HEK293T (cell line): ENCODE measurements around the gene FLII.

Experiments
- CTCF ChIA-PET: fragments of 350-600 bp; formaldehyde crosslinking; extraction: SDS; loops from one replicate; lab custom pipeline; 2021; ENCODE audit warnings: antibody characterized with exemption, inconsistent platforms; lab: Yijun Ruan, JAX
- POLR2A ChIA-PET: fragments of 350-600 bp; formaldehyde crosslinking; extraction: SDS; loops from one replicate; lab custom pipeline; 2020; ENCODE audit warnings: antibody characterized with exemption, inconsistent platforms; lab: Yijun Ruan, JAX
- DNase-seq: peaks from one replicate; pipeline ENCODE4 v3.0.0; 2012; ENCODE audit warnings: mixed read lengths; ENCODE audit errors: extremely low spot score
- ARNT ChIP-seq: fragments of 450-650 bp; IDR thresholded peaks from 2 replicates; pipeline ENCODE4 v1.6.1; 2017; ENCODE audit warnings: mild to moderate bottlenecking
- BHLHE40 ChIP-seq: fragments of 450-650 bp; IDR thresholded peaks from 2 replicates; pipeline ENCODE4 v1.6.1; 2016; ENCODE audit warnings: mild to moderate bottlenecking, moderate library complexity, borderline replicate concordance
- CTBP1 ChIP-seq: fragments of 450-650 bp; IDR thresholded peaks from 2 replicates; pipeline ENCODE4 v1.6.1; 2016; ENCODE audit warnings: borderline replicate concordance
- ELF4 ChIP-seq: fragments of 450-650 bp; IDR thresholded peaks from 2 replicates; pipeline ENCODE4 v1.6.1; 2017; ENCODE audit warnings: antibody characterized with exemption
- FOXA1 ChIP-seq: fragments of 450-650 bp; IDR thresholded peaks from 2 replicates; pipeline ENCODE4 v1.6.1; 2016; ENCODE audit warnings: mild to moderate bottlenecking
- FOXK2 ChIP-seq: fragments of 450-650 bp; IDR thresholded peaks from 2 replicates; pipeline ENCODE4 v1.6.1; 2016; ENCODE audit warnings: mild to moderate bottlenecking
- FOXM1 ChIP-seq: fragments of 450-650 bp; IDR thresholded peaks from 2 replicates; pipeline ENCODE4 v1.6.1; 2017; ENCODE audit warnings: mild to moderate bottlenecking, borderline replicate concordance
- HDGF ChIP-seq: fragments of 450-650 bp; IDR thresholded peaks from 2 replicates; pipeline ENCODE4 v1.6.1; 2017; ENCODE audit warnings: antibody characterized with exemption, borderline replicate concordance
- L3MBTL2 ChIP-seq: fragments of 450-650 bp; conservative IDR thresholded peaks from 2 replicates; pipeline ENCODE4 v1.6.1; 2016; ENCODE audit warnings: mild to moderate bottlenecking
- LEF1 ChIP-seq: fragments of 450-650 bp; IDR thresholded peaks from 2 replicates; pipeline ENCODE4 v1.6.1; 2017; ENCODE audit warnings: mild to moderate bottlenecking, borderline replicate concordance
- NFRKB ChIP-seq: fragments of 450-650 bp; IDR thresholded peaks from 2 replicates; pipeline ENCODE4 v1.6.1; 2016; ENCODE audit warnings: mild to moderate bottlenecking, moderate library complexity
- SP1 ChIP-seq: fragments of 450-650 bp; IDR thresholded peaks from 2 replicates; pipeline ENCODE4 v1.6.1; 2017
- SUZ12 ChIP-seq: fragments of 450-650 bp; IDR thresholded peaks from 2 replicates; pipeline ENCODE4 v1.6.1; 2016; ENCODE audit warnings: mild to moderate bottlenecking
- TARDBP ChIP-seq: fragments of 450-650 bp; IDR thresholded peaks from 2 replicates; pipeline ENCODE4 v1.6.1; 2016
- ZNF384 ChIP-seq: fragments of 450-650 bp; IDR thresholded peaks from 2 replicates; pipeline ENCODE4 v1.6.1; 2016
- TF ChIP-seq, protein P1 (sequence below): fragments of 450-650 bp; IDR thresholded peaks from 2 replicates; pipeline ENCODE4 v1.6.1; 2016

FLII gene

DNA sequence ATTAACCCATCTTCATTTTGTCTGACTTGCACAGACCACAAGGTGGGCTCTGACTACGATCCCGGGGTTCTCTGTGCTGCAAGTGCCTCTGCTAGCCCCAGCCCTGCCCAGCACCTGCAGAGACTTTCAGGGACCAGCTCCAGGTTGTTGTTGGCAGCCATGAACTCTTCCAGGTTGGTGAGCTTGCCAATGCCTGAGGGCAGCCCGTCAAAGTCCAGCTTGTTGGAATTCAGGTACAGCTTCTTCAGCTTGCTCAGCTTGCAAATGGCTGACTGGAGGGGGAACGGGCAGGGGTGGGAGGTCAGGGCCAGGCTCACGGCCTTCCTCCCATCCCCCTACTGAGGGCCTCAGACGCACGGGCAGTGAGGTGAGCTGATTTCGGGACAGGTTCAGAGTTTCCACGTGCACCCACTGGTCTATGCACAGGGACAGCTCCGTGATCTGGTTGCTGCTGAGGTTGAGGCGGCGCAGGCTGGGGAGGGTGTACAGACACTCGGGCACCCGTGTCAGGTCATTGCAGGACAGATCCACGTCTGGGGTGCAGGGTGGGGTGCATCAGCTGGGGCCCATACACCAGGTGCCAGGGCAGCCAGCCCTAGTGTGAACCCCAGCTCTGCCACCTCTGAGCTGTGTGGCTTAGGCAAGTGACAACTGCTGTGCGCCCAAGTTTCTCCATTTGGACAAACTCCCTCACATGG lies 5.2 kb downstream of the FLII start:
- TF ChIP-seq TARDBP (no peak), FOXA1 (no peak), SP1 (no peak), NFRKB (no peak), ELF4 (no peak), FOXK2 (no peak), CTBP1 (no peak), HDGF (no peak), L3MBTL2 (no peak)
- CTCF ChIA-PET, result interaction anchor here (0.6 kb wide), 1 partner anchor 105 kb away, joined by 3 read pairs; no protein-coding TSS in a partner anchor
- no peak for DNase-seq
- POLR2A ChIA-PET, result interaction anchor here (1.1 kb wide), 1 partner anchor 61 kb away, joined by 3 read pairs; the partner anchor contains the start of gene TOP3A

DNA sequence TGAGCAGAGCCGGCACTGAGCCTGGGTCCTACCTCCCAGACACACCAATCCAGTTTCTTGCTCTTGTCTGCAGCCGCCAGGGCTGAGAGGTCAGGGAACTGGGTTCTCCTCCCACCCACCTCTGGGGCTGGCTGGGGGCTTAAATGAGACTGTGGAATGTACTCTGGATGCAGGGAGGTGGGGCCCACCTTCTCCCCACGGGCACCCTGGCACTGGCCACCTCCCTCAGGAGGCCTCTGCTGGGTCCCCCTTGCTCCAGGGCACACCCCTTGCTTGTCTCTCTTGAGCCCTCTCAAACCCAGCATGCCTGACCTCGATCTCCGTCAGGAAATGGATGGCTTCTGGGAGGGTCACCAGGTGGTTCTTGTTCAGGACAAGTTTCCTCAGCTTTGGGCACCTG lies 6.4 kb downstream of the FLII start:
- ChIA-PET POLR2A (no interaction called here), CTCF (no interaction called here)

DNA sequence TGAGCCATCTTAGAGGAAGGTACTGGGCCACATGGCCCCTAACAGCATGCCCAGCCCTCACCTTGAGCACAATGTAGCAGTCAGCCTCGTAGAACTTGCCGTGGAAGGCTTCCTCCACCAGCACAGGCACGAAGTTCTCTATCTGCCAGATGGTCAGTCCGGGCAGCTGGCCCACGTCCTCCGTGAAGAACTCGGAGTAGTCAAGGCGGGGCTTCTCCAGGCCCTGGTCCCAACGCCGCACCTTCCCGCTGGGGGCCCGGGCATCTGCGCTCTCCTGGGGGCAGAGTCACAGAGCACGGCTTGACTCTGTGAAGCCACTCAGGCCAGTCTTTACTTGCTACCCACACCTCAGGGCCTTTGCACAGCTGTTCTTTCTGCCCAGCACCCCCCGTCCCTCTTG lies 7.3 kb downstream of the FLII start:
- no peak for DNase-seq
- ChIA-PET POLR2A (no interaction called here), CTCF (no interaction called here)
- TF ChIP-seq, protein P1, sequence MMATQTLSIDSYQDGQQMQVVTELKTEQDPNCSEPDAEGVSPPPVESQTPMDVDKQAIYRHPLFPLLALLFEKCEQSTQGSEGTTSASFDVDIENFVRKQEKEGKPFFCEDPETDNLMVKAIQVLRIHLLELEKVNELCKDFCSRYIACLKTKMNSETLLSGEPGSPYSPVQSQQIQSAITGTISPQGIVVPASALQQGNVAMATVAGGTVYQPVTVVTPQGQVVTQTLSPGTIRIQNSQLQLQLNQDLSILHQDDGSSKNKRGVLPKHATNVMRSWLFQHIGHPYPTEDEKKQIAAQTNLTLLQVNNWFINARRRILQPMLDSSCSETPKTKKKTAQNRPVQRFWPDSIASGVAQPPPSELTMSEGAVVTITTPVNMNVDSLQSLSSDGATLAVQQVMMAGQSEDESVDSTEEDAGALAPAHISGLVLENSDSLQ, result no peak
- no peak for TF ChIP-seq SP1
- TF ChIP-seq CTBP1, result no peak
- no peak for TF ChIP-seq LEF1
- TF ChIP-seq FOXK2, result no peak
- no peak for TF ChIP-seq NFRKB
- TF ChIP-seq HDGF, result no peak
- TF ChIP-seq ARNT, result no peak
- no peak for TF ChIP-seq TARDBP
- no peak for TF ChIP-seq ZNF384
- TF ChIP-seq BHLHE40, result no peak
- TF ChIP-seq L3MBTL2, result no peak
- no peak for TF ChIP-seq SUZ12
- TF ChIP-seq FOXA1, result no peak
- TF ChIP-seq FOXM1, result no peak
- no peak for TF ChIP-seq ELF4

More for the DNA sequence above, 6.4 kb downstream of the FLII start:
- DNase-seq, result no peak
- TF ChIP-seq SUZ12, result no peak

DNA sequence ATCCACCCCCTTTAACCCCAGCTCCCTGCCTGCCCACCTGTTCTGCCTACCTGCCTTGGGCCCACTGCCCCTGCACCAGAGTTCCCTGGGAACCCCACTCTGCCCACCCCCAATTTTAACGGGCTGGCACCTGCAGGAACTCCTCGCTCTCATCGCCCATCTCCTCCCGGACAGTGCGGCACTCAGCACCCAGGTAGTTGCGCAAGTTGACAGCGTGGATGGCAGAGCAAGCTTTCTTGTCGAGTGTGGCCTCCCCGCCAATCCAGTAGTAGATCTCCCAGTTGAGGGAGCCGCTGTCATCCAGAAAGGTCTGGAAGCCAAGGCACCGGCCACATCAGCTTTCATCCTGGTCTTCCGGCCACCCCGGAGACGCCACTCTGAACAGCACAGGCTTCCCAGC lies 7.8 kb downstream of the FLII start:
- CTCF ChIA-PET, result no interaction called here
- POLR2A ChIA-PET, result no interaction called here
- DNase-seq, result no peak
- no peak for TF ChIP-seq L3MBTL2
- no peak for TF ChIP-seq HDGF
- TF ChIP-seq BHLHE40, result no peak
- no peak for TF ChIP-seq FOXK2
- no peak for TF ChIP-seq FOXM1
- TF ChIP-seq ELF4, result no peak
- TF ChIP-seq, protein P1, result no peak
- no peak for TF ChIP-seq SP1
- no peak for TF ChIP-seq NFRKB
- TF ChIP-seq CTBP1, result no peak
- TF ChIP-seq TARDBP, result no peak
- no peak for TF ChIP-seq SUZ12
- no peak for TF ChIP-seq LEF1
- TF ChIP-seq ARNT, result no peak
- TF ChIP-seq FOXA1, result no peak
- TF ChIP-seq ZNF384, result no peak

DNA sequence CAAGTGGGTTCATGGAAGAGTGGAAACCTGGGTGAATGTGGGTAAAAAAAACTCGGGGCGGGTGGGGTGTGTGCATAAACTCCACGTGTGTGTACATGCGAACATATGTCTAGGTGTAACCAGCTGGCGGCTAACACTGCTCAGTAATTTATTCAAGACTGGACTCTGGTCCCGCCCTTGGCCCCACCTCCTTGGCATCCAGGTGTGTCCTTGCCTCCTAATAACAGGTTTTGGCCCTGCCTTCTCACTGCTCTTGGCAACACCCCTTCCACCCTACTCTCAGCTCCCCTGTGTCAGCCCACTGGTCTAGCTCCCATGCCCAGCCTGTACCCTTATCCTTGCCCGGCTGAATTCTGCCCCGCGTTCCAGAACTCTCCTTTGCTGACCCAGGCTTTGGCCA lies 8.3 kb downstream of the FLII start:
- POLR2A ChIA-PET, result no interaction called here
- CTCF ChIA-PET, result no interaction called here
- DNase-seq, result no peak
- no peak for TF ChIP-seq BHLHE40
- TF ChIP-seq TARDBP, result no peak
- TF ChIP-seq, protein P1, result no peak
- TF ChIP-seq SUZ12, result no peak
- no peak for TF ChIP-seq CTBP1
- no peak for TF ChIP-seq ZNF384
- TF ChIP-seq FOXM1, result no peak
- no peak for TF ChIP-seq FOXK2
- no peak for TF ChIP-seq ARNT
- no peak for TF ChIP-seq FOXA1
- TF ChIP-seq NFRKB, result no peak
- TF ChIP-seq HDGF, result no peak
- TF ChIP-seq ELF4, result no peak
- TF ChIP-seq L3MBTL2, result no peak
- TF ChIP-seq LEF1, result no peak
- TF ChIP-seq SP1, result no peak

DNA sequence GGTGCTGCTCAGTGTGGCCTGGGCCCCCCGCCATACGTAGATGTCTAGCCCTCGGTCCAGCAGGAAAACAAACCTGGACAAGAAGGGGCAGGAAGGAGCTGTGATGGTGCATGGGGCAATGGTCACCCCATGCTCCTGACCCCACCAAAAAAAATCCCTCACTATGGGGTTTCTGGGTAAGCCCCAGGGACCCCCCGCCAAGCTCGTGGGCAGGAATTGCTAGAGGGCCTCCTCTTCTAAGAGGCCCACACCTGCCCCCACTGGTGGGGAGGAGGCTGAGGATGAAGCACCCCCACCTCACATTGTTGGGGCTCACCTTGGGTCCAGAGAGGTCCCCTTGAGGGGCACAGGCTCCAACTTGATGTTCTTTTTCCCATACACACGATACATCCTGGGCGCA lies 9.7 kb downstream of the FLII start:
- POLR2A ChIA-PET, result no interaction called here
- TF ChIP-seq FOXA1, result no peak
- TF ChIP-seq SP1, result no peak
- TF ChIP-seq FOXM1, result no peak
- TF ChIP-seq SUZ12, result no peak
- no peak for TF ChIP-seq ELF4
- TF ChIP-seq ARNT, result no peak
- TF ChIP-seq FOXK2, result no peak
- TF ChIP-seq BHLHE40, result no peak
- TF ChIP-seq L3MBTL2, result no peak
- no peak for TF ChIP-seq NFRKB
- TF ChIP-seq ZNF384, result no peak
- no peak for TF ChIP-seq LEF1
- TF ChIP-seq HDGF, result no peak
- TF ChIP-seq TARDBP, result no peak
- TF ChIP-seq CTBP1, result no peak
- TF ChIP-seq, protein P1, result no peak

More for the DNA sequence above, 9.7 kb downstream of the FLII start:
- DNase-seq, result no peak
- CTCF ChIA-PET, result interaction anchor here (1.0 kb wide), 1 partner anchor 64 kb away, joined by 3 read pairs; no protein-coding TSS in a partner anchor
